IMR-90 (cell line): ENCODE measurements around the gene PLD4. TPM values are rescaled to one million over a fixed set of nuclear protein-coding genes. Genes with fewer than 3 reads are reported as not detected.

ENCODE experiments used
- ATAC-seq: fragments of 200-7000 bp; cut with Tn5 transposase; 2 replicates; pipeline ENCODE4 v1.9.1; 2020; ENCODE audit warnings: low read depth, mild to moderate bottlenecking, moderate library complexity
- BruUV-seq: library from RNA; stranded (reverse); fragments of 400-500 nt; replicated peaks from 2 replicates; lab custom pipeline; 2021; lab: Mats Ljungman, UMichigan
- CTCF ChIA-PET: fragments of 300-600 bp; formaldehyde crosslinking; extraction: SDS; loops from one replicate; lab custom pipeline; 2021; ENCODE audit warnings: antibody characterized with exemption; lab: Yijun Ruan, JAX
- POLR2A ChIA-PET: fragments of 300-600 bp; sonication (Branson Sonifier 250); formaldehyde crosslinking; loops from one replicate; lab custom pipeline; 2022; ENCODE audit warnings: antibody characterized with exemption; ENCODE audit not compliant: unreplicated experiment; lab: Charles Lee
- DNase-seq: peaks from one replicate; pipeline ENCODE4 v3.0.0; 2013
- H2AFZ ChIP-seq: replicated peaks from 2 replicates; pipeline ENCODE3; 2013; ENCODE audit warnings: low read length, mild to moderate bottlenecking; ENCODE audit not compliant: poor library complexity
- H2AK5ac ChIP-seq: 2 replicates; pipeline ENCODE4 v1.6.1; 2013; ENCODE audit warnings: low read depth, low read length, inconsistent platforms
- H2AK9ac ChIP-seq: replicated peaks from 2 replicates; pipeline ENCODE3; 2013; ENCODE audit warnings: mild to moderate bottlenecking, low read depth, low read length, moderate library complexity; ENCODE audit not compliant: poor library complexity
- H2BK120ac ChIP-seq: 2 replicates; pipeline ENCODE4 v1.6.1; 2013; ENCODE audit warnings: low read depth, low read length, inconsistent platforms
- H2BK15ac ChIP-seq: 3 replicates; pipeline ENCODE4 v1.6.1; 2013; ENCODE audit warnings: low read depth, low read length, inconsistent platforms
- H2BK20ac ChIP-seq: 2 replicates; pipeline ENCODE4 v1.6.1; 2013; ENCODE audit warnings: low read depth, mild to moderate bottlenecking, inconsistent platforms, low read length, moderate library complexity
- H2BK5ac ChIP-seq: 2 replicates; pipeline ENCODE4 v1.6.1; 2013; ENCODE audit warnings: mild to moderate bottlenecking, low read depth, low read length, inconsistent platforms; ENCODE audit not compliant: poor library complexity, severe bottlenecking
- H3K14ac ChIP-seq: replicated peaks from 2 replicates; pipeline ENCODE4 v1.6.1; 2013; ENCODE audit warnings: low read depth, low read length, inconsistent platforms
- H3K18ac ChIP-seq: 2 replicates; pipeline ENCODE4 v1.6.1; 2013; ENCODE audit warnings: low read depth, low read length, control low read depth
- H3K23ac ChIP-seq: 2 replicates; pipeline ENCODE4 v1.6.1; 2013; ENCODE audit warnings: low read depth, low read length, inconsistent platforms
- H3K27ac ChIP-seq: 2 replicates; pipeline ENCODE4 v1.5.1; 2013; ENCODE audit warnings: mild to moderate bottlenecking, control low read depth, low read length; ENCODE audit not compliant: insufficient read depth
- H3K27me3 ChIP-seq: 2 replicates; pipeline ENCODE4 v1.6.1; 2013; ENCODE audit warnings: low read length; ENCODE audit not compliant: control insufficient read depth, insufficient read depth
- H3K36me3 ChIP-seq: 2 replicates; pipeline ENCODE4 v1.6.1; 2013; ENCODE audit warnings: low read length, mixed read lengths; ENCODE audit not compliant: control insufficient read depth, insufficient read depth
- H3K4ac ChIP-seq: 2 replicates; pipeline ENCODE4 v1.6.1; 2013; ENCODE audit warnings: low read depth, low read length, inconsistent platforms
- H3K4me1 ChIP-seq: 2 replicates; pipeline ENCODE4 v1.6.1; 2013; ENCODE audit warnings: low read length, mixed read lengths; ENCODE audit not compliant: control insufficient read depth, insufficient read depth
- H3K4me2 ChIP-seq: 2 replicates; pipeline ENCODE4 v1.6.1; 2013; ENCODE audit warnings: low read depth, mild to moderate bottlenecking, control low read depth, low read length, moderate library complexity
- H3K4me3 ChIP-seq: 2 replicates; pipeline ENCODE4 v1.5.1; 2013; ENCODE audit warnings: low read depth, mild to moderate bottlenecking, control low read depth, low read length, moderate library complexity; ENCODE audit not compliant: insufficient read depth
- H3K56ac ChIP-seq: 2 replicates; pipeline ENCODE4 v1.6.1; 2013; ENCODE audit warnings: low read length, inconsistent platforms; ENCODE audit not compliant: insufficient read depth; ENCODE audit errors: extremely low read depth
- H3K79me1 ChIP-seq, 2 experiments: 2 replicates each; pipeline ENCODE4 v1.6.1; 2013; ENCODE audit warnings: low read length in 2 of 2, inconsistent platforms in 1 of 2, low read depth in 1 of 2
- H3K9ac ChIP-seq: 2 replicates; pipeline ENCODE4 v1.6.1; 2013; ENCODE audit warnings: low read depth, low read length, control low read depth
- H3K9me1 ChIP-seq: 2 replicates; pipeline ENCODE4 v1.6.1; 2013; ENCODE audit warnings: low read length, inconsistent platforms; ENCODE audit not compliant: insufficient read depth
- H3K9me3 ChIP-seq: 2 replicates; pipeline ENCODE4 v1.6.1; 2013; ENCODE audit warnings: low read length; ENCODE audit not compliant: control insufficient read depth, insufficient read depth
- H4K20me1 ChIP-seq: 2 replicates; pipeline ENCODE4 v1.6.1; 2013; ENCODE audit warnings: low read length, inconsistent platforms; ENCODE audit not compliant: insufficient read depth
- H4K5ac ChIP-seq: 2 replicates; pipeline ENCODE4 v1.6.1; 2013; ENCODE audit warnings: mild to moderate bottlenecking, low read depth, low read length, control low read depth
- H4K8ac ChIP-seq, 2 experiments: 2 replicates each; pipeline ENCODE4 v1.6.1; 2013; ENCODE audit warnings: low read depth in 2 of 2, low read length in 2 of 2, control low read depth in 1 of 2, inconsistent platforms in 1 of 2
- H4K91ac ChIP-seq: 2 replicates; pipeline ENCODE4 v1.6.1; 2013; ENCODE audit warnings: low read depth, low read length, inconsistent platforms; ENCODE audit not compliant: insufficient read depth
- BHLHE40 ChIP-seq: fragments of 150-350 bp; IDR thresholded peaks from 2 replicates; pipeline ENCODE4 v1.6.1; 2016; ENCODE audit warnings: mild to moderate bottlenecking, low read depth, low read length
- FOS ChIP-seq: fragments of 150-350 bp; IDR thresholded peaks from 2 replicates; pipeline ENCODE4 v1.6.1; 2016; ENCODE audit warnings: low read depth, low read length
- MAZ ChIP-seq: IDR thresholded peaks from 2 replicates; pipeline ENCODE4 v1.6.1; 2012; ENCODE audit warnings: low read depth, mild to moderate bottlenecking, low read length, improper control_type of control experiment, moderate library complexity, borderline replicate concordance
- NFE2L2 ChIP-seq: fragments of 150-350 bp; IDR thresholded peaks from 2 replicates; pipeline ENCODE4 v1.6.1; 2016; ENCODE audit warnings: low read depth, mild to moderate bottlenecking, low read length
- WGBS, 2 experiments: methylation state at CpG; one replicate each; pipeline versions ENCODE4 v1.1.5 to v1.1.7; 2013; ENCODE audit warnings: missing lambda C conversion rate in 2 of 2; ENCODE audit not compliant: insufficient read length in 1 of 2; ENCODE audit errors: extremely low coverage in 2 of 2; 5-methylcytosine and 5-hydroxymethylcytosine counted together
- dilution Hi-C: fragments of 300-500 bp; cut with HindIII; formaldehyde crosslinking; loops from one replicate; pipeline ENCODE4 v1.14.3; 2018; ENCODE audit warnings: low sequenced_read_pairs; ENCODE audit not compliant: unreplicated experiment
- in situ Hi-C: fragments of 300-500 bp; cut with MboI; formaldehyde crosslinking; loops from 3 replicates; pipeline ENCODE4 v1.14.3; 2019; ENCODE audit warnings: low sequenced_read_pairs, inconsistent platforms, mixed read lengths
- intact Hi-C: fragments of 100-400 bp; cut with micrococcal nuclease; formaldehyde crosslinking; loops from 2 replicates; pipeline ENCODE4 v1.10.0; 2022
- polyA plus RNA-seq, 3 experiments: library from polyadenylated mRNA; depleted of rRNA; stranded (reverse); fragments of >200 nt; gene quantifications; 2 replicates each; pipeline ENCODE4 v1.2.3, GENCODE V29; 2012; ENCODE audit warnings: low replicate concordance in 1 of 3
- total RNA-seq: library from RNA; depleted of rRNA; stranded (reverse); fragments of >200 nt; gene quantifications from 2 replicates; pipeline ENCODE4 v1.2.3, GENCODE V29; 2012

The PLD4 gene
- total and polyA plus RNA-seq, 2 of the 4 experiments (the other 2 are of a cell fraction) = 0.05 TPM; not detected in 1

DNA sequence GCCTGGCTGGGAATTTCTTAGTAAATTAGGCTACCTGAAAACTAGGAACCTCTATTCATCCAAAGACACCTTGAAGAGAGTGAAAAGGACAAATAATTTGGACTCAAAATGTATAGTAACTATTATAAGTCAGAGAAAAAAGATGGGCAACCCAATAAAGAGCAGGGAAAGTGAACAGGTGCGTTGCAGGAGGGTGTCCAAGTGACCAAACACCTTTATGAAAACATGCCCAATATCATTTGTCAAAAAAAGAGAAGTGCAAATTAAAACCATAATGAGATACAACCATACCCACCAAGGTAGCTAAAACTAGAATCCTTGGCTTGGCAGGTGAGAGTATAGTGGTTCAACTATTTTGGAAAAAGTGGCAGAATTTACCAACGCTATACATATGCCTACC, 24.9 kb upstream of the PLD4 start (continued):
- TF ChIP-seq NFE2L2 (no peak), MAZ (no peak)

- H3K4me1 ChIP-seq = no peaks in the 10 kb centered on the region; the same call in 1 of the 2 replicates
- intact Hi-C loops = no loop called here
- TF ChIP-seq FOS (no peak), BHLHE40 (no peak), NFE2L2 (no peak)
- H3K18ac ChIP-seq = no peak overlapping the region
- no peak overlapping the region for H2AK5ac ChIP-seq
- in situ Hi-C loops = no loop called here
- BruUV-seq = no TSS peak
- H3K27me3 ChIP-seq = peaks cover 21% of the 10 kb centered on the region
- no peaks in the 10 kb centered on the region for H4K20me1 ChIP-seq
- H2BK5ac ChIP-seq = no peak overlapping the region
- no peak overlapping the region for H2BK120ac ChIP-seq
- no peak overlapping the region for H4K8ac ChIP-seq
- no peak overlapping the region for H2BK20ac ChIP-seq
- H3K79me1 ChIP-seq = no peaks in the 10 kb centered on the region
- H4K5ac ChIP-seq = no peak overlapping the region
- no peak overlapping the region for H3K14ac ChIP-seq
- WGBS, 2 experiments = no CpG with 5 or more reads among the region's 12 CpGs
- CTCF ChIA-PET = no interaction called here
- no peak overlapping the region for H3K4me2 ChIP-seq
- H3K4me3 ChIP-seq = no peak overlapping the region
- H3K36me3 ChIP-seq = no peaks in the 10 kb centered on the region
- ATAC-seq (no peak), DNase-seq (no peak)
- 0 out of 2 replicates have a peak, but pooled peaks cover 2% of the 10 kb centered on the region for H3K9me3 ChIP-seq
- no peak overlapping the region for H3K4ac ChIP-seq
- no peak overlapping the region for H3K56ac ChIP-seq
- no peak overlapping the region for H4K91ac ChIP-seq
- POLR2A ChIA-PET = no interaction called here
- H2AFZ ChIP-seq = no peak overlapping the region
- no peak overlapping the region for H3K23ac ChIP-seq
- no peaks in the 10 kb centered on the region for H3K9me1 ChIP-seq
- H3K27ac ChIP-seq = no peak overlapping the region
- no peak overlapping the region for H2BK15ac ChIP-seq
- no peak overlapping the region for H2AK9ac ChIP-seq
- no peak overlapping the region for H3K9ac ChIP-seq
- dilution Hi-C loops = no loop called here
Observed at GRCh38 chr14:104900639-104901512, 23.8 kb upstream of the PLD4 start.
